Lung (tissue), 12 donors: Measurements from ENCODE around the gene DYNC1H1. TPM values are rescaled to one million over a fixed set of nuclear protein-coding genes. Genes with fewer than 3 reads are reported as not detected.

Source experiments
- ATAC-seq: fragments of 200-7000 bp; cut with Tn5 transposase; one replicate; pipeline ENCODE4 v1.9.1; 2020; ENCODE audit warnings: moderate number of reproducible peaks; ENCODE audit not compliant: insufficient read depth, low FRiP score
- DNase-seq, 3 donors: peaks; one replicate each; pipeline ENCODE4 v3.0.0-alpha.2; 2013 to 2017
- H3K27ac ChIP-seq, 2 donors: one replicate each; pipeline ENCODE4 v1.5.1; 2013; ENCODE audit warnings: mild to moderate bottlenecking in 2 of 2, moderate library complexity in 2 of 2, control low read depth in 1 of 2, inconsistent platforms in 1 of 2, low read depth in 1 of 2, low read length in 1 of 2
- H3K27me3 ChIP-seq, 3 donors: one replicate each; pipeline ENCODE4 v1.5.1; 2013; ENCODE audit warnings: low read length in 2 of 3; ENCODE audit not compliant: control insufficient read depth in 3 of 3, insufficient read depth in 3 of 3
- H3K36me3 ChIP-seq, 4 donors: one replicate each; pipeline ENCODE4 v1.5.1; 2013; ENCODE audit warnings: low read length in 4 of 4, mild to moderate bottlenecking in 1 of 4, moderate library complexity in 1 of 4; ENCODE audit not compliant: control insufficient read depth in 4 of 4, insufficient read depth in 4 of 4
- H3K4me1 ChIP-seq, 5 donors: one replicate each; pipeline ENCODE4 v1.5.1; 2013; ENCODE audit warnings: low read length in 5 of 5, mild to moderate bottlenecking in 2 of 5, moderate library complexity in 1 of 5; ENCODE audit not compliant: control insufficient read depth in 5 of 5, insufficient read depth in 5 of 5
- H3K4me3 ChIP-seq: one replicate; pipeline ENCODE4 v1.5.1; 2013; ENCODE audit warnings: mild to moderate bottlenecking, control low read depth, moderate library complexity
- H3K9ac ChIP-seq, 2 donors: one replicate each; pipeline ENCODE4 v1.5.1; 2013; ENCODE audit warnings: low read length in 2 of 2, control low read depth in 1 of 2; ENCODE audit not compliant: insufficient read depth in 1 of 2
- H3K9me3 ChIP-seq, 4 donors: one replicate each; pipeline ENCODE4 v1.5.1; 2013; ENCODE audit warnings: low read length in 3 of 4, mild to moderate bottlenecking in 1 of 4, moderate library complexity in 1 of 4; ENCODE audit not compliant: control insufficient read depth in 4 of 4, insufficient read depth in 3 of 4
- CTCF ChIP-seq: IDR thresholded peaks from 2 replicates; pipeline ENCODE4 v1.5.1; 2012; ENCODE audit warnings: mild to moderate bottlenecking; ENCODE audit errors: control extremely low read depth, extremely low read depth
- WGBS, 2 donors: extraction: QIAGEN DNeasy Blood & Tissue Kit; methylation state at CpG; one replicate each; pipeline ENCODE4 v1.1.7; 2013; 5-methylcytosine and 5-hydroxymethylcytosine counted together
- polyA plus RNA-seq, 2 donors: library from polyadenylated mRNA; stranded (reverse); fragments of 200-250 nt; gene quantifications; one replicate each; pipeline ENCODE4 v1.2.1, GENCODE V29; 2013
- total RNA-seq, 2 donors: library from RNA; depleted of rRNA in 1 of 2; stranded (reverse); fragments of >200 nt in 1 of 2; gene quantifications; one replicate each; pipeline ENCODE4 v1.2.1, GENCODE V29; 2014 to 2021
- donor health status: control.
- donor health status: control.
- donor health status: Bipolar disorder and iron deficiency.
- donor health status: healthy.
- donor health status: DM: yes; HTN: yes; CAD: no.

The DYNC1H1 gene
- total and polyA plus RNA-seq, 4 donors: 111 to 485 (median 328) TPM

DNA sequence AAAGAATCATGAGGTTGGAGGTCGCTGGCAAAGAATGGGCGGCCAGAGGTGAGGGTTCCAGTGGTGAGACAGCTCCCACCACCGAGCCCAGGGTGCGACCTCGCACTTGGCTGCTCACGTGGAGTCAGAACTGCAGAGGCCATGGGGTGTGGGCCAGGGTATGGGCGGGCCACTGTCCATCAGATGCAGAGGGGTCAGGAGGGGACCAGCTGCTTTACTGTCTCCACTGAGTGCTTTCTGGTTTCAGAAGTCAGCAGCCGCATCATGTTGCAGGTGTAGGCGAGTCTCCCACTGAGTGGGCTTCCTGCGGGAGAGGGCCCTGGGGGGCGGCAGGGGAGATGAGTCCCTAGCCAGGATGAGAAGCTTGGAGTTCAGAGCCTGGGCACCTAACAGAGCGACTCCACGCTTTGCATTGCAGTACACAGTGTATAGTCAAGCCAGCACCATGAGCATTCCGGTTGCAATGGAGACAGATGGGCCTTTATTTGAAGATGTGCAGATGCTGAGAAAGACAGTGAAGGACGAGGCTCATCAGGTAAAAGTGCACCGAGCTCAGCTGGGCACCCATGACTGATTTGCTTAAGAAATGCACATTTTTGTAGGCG is 46.9 kb upstream of the DYNC1H1 start:
- Histone ChIP-seq H3K4me1 (no peaks in the 10 kb centered on the region), H3K27ac (no peak overlapping the region), H3K36me3 (peaks cover 5 to 22% (median 14%) of the 10 kb centered on the region in 4 donors), H3K4me3 (no peak overlapping the region), H3K9me3 (no peaks in the 10 kb centered on the region), H3K9ac (peak overlapping the region in 1 of 2 donors; percentile 9), H3K27me3 (no peaks in the 10 kb centered on the region)
- 88 to 89% methylated on average over 17 of the region's 17 CpGs for WGBS, 2 donors
- DNase-seq: no peak
- ATAC-seq: no peak
- no peak for TF ChIP-seq CTCF

DNA sequence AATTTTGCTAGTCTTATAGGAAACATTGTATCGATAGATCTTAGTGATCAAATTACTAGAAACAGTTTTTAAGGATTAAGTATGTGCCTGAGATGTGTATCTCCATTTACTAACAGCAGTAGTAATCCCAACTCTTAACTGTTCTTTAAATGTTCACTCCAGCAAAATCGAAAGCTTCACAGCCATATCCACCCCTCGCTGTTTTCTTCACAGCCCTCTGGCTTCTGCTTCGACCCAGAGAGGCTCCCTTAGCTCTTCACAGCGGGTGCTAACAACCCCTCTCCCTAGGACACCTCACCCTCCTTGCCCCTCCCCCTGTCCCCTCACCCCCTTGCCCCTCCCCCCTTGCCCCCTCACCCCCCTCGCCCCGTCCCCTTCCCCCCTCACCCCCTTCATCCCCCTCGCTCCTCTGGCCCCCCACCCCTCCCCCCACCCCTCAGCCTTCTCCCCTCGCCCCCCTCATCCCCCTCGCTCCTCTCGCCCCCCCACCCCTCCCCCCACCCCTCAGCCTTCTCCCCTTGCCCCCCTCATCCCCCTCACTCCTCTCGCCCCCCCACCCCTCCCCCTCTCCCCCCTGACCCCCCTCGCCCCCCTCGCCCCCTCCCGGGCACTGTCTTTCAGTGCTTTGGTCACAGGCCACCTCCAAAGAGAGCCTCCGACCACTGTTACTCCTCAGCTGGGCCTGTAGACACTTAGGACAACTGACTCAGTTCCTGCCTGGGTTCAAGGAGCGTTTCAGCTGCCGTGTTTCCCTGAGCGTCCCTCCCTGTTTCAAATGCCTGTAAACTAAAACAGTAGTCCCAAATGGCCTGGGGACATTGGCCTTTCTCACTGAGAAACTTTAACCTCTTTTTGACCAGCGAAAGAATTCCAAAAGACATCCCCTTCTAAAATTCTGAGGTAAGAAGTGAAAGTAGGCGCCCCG is 46.0 kb upstream of the DYNC1H1 start:
- H3K4me1 ChIP-seq: no peaks in the 10 kb centered on the region
- H3K36me3 ChIP-seq: peaks cover 5 to 25% (median 16%) of the 10 kb centered on the region in 4 donors
- DNase-seq (no peak), ATAC-seq (no peak)
- no peak for TF ChIP-seq CTCF
- WGBS, 2 donors: 88 to 89% methylated on average over 14 to 18 of the region's 22 CpGs
- no peak overlapping the region for H3K27ac ChIP-seq
- peak overlapping the region in 1 of 2 donors; percentile 9 for H3K9ac ChIP-seq
- H3K27me3 ChIP-seq: no peaks in the 10 kb centered on the region
- no peak overlapping the region for H3K4me3 ChIP-seq
- H3K9me3 ChIP-seq: no peaks in the 10 kb centered on the region

DNA sequence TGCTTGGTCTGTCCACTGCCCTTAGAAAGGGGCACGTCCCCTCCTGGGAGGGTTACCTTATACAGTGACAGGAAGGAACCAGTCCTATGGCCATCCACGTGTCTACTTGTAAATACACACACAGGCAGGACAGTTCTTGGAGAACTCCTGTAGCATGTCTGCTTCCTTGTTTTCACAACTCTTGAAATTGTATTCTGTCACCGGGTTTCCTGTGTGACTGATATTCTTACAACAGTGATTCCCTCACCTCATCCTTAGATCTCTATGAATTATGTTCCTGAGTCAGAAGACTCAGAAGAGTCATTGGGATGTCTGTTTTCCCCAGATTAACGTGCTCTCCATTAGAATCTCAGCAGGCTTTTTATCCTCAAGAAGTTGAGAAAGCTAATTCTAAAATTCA is 44.1 kb upstream of the DYNC1H1 start:
- Histone ChIP-seq H3K9me3 (no peaks in the 10 kb centered on the region), H3K36me3 (peaks cover 7 to 21% (median 14%) of the 10 kb centered on the region in 4 donors), H3K4me1 (no peaks in the 10 kb centered on the region), H3K27me3 (no peaks in the 10 kb centered on the region), H3K27ac (no peak overlapping the region), H3K9ac (no peak overlapping the region), H3K4me3 (no peak overlapping the region)
- 63 to 75% methylated on average over 4 of the region's 4 CpGs for WGBS, 2 donors
- no peak for TF ChIP-seq CTCF
- DNase-seq (no peak), ATAC-seq (no peak)
